ENCODE measurements around the gene MAP3K9.

DNA sequence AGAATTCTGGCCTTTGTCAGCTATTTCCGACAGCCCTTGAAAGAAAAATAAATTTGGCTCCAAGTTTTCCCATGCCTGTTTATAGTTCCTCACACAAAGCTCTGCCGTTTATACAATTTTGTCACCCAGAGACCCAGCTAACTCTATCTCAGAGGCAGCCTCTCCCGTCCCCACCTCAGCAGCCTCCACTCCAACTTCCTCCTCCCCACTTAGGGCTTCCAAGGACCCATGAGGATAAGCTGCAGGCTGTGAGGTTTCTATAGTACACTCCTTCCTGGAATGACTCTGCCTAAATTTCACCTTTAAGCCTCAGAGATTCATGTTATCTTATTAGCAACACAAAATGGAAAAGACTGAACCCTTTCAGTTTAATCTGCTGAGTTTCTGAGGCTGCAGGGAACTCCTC is 95.8 kb downstream of the MAP3K9 start:
- TF ChIP-seq, protein P1, sequence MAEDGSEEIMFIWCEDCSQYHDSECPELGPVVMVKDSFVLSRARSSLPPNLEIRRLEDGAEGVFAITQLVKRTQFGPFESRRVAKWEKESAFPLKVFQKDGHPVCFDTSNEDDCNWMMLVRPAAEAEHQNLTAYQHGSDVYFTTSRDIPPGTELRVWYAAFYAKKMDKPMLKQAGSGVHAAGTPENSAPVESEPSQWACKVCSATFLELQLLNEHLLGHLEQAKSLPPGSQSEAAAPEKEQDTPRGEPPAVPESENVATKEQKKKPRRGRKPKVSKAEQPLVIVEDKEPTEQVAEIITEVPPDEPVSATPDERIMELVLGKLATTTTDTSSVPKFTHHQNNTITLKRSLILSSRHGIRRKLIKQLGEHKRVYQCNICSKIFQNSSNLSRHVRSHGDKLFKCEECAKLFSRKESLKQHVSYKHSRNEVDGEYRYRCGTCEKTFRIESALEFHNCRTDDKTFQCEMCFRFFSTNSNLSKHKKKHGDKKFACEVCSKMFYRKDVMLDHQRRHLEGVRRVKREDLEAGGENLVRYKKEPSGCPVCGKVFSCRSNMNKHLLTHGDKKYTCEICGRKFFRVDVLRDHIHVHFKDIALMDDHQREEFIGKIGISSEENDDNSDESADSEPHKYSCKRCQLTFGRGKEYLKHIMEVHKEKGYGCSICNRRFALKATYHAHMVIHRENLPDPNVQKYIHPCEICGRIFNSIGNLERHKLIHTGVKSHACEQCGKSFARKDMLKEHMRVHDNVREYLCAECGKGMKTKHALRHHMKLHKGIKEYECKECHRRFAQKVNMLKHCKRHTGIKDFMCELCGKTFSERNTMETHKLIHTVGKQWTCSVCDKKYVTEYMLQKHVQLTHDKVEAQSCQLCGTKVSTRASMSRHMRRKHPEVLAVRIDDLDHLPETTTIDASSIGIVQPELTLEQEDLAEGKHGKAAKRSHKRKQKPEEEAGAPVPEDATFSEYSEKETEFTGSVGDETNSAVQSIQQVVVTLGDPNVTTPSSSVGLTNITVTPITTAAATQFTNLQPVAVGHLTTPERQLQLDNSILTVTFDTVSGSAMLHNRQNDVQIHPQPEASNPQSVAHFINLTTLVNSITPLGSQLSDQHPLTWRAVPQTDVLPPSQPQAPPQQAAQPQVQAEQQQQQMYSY (CRISPR knock-in tag; IDR thresholded peaks at IDR 0.05): no peak
- no peak for TF ChIP-seq EP300 (IDR thresholded peaks at IDR 0.05; ENCODE audit: borderline replicate concordance in 1 of 2, control insufficient read depth in 1 of 2, low read depth in 2 of 2, low read length in 2 of 2)
- TF ChIP-seq SMC3 (IDR thresholded peaks at IDR 0.05; ENCODE audit: borderline replicate concordance, low read length): no peak
- no peak for TF ChIP-seq HCFC1 (IDR thresholded peaks at IDR 0.05; ENCODE audit: low read length)
- no peak for TF ChIP-seq TBL1XR1 (IDR thresholded peaks at IDR 0.05; ENCODE audit: low read depth, low read length)
- TF ChIP-seq POU2F2 (IDR thresholded peaks at IDR 0.05; ENCODE audit: borderline replicate concordance, low read depth, low read length): no peak
- TF ChIP-seq MAX (IDR thresholded peaks at IDR 0.05; ENCODE audit: low read depth, low read length): no peak
